Kidney (tissue), 14 donors: ENCODE results near the gene FBXO41. TPM values are rescaled to one million over a fixed set of nuclear protein-coding genes. Genes with fewer than 3 reads are reported as not detected.

Experiments used
- DNase-seq, 5 donors: peaks; one replicate each; pipeline ENCODE4 v3.0.0-alpha.2; 2013 to 2020
- FAIRE-seq: peaks from 2 replicates; lab custom pipeline; 2012; peaks lifted over from hg19 to GRCh38; lab: Jason Lieb, UNC
- H3K27ac ChIP-seq, 2 donors: one replicate each; pipeline ENCODE4 v1.7.0; 2013; ENCODE audit warnings: low read depth in 2 of 2, low read length in 2 of 2, inconsistent platforms in 1 of 2
- H3K27me3 ChIP-seq: one replicate; pipeline ENCODE4 v1.7.1; 2013; ENCODE audit warnings: low read length, inconsistent platforms; ENCODE audit not compliant: control insufficient read depth, insufficient read depth
- H3K36me3 ChIP-seq, 3 donors: one replicate each; pipeline versions ENCODE4 v1.7.0 to v1.7.1; 2013; ENCODE audit warnings: low read length in 3 of 3, control low read depth in 1 of 3, inconsistent platforms in 1 of 3; ENCODE audit not compliant: insufficient read depth in 3 of 3, control insufficient read depth in 2 of 3
- H3K4me1 ChIP-seq, 3 donors: one replicate each; pipeline versions ENCODE4 v1.7.0 to v1.7.1; 2013; ENCODE audit warnings: low read length in 3 of 3, inconsistent platforms in 1 of 3, low read depth in 1 of 3; ENCODE audit not compliant: control insufficient read depth in 2 of 3, insufficient read depth in 2 of 3
- H3K4me3 ChIP-seq, 3 donors: one replicate each; pipeline versions ENCODE4 v1.7.0 to v1.8.1; 2013; ENCODE audit warnings: low read length in 3 of 3, control low read depth in 1 of 3, inconsistent platforms in 1 of 3
- H3K9ac ChIP-seq, 3 donors: one replicate each; pipeline versions ENCODE4 v1.7.0 to v1.7.1; 2013; ENCODE audit warnings: low read length in 3 of 3, control low read depth in 1 of 3, inconsistent platforms in 1 of 3
- H3K9me3 ChIP-seq, 3 donors: one replicate each; pipeline versions ENCODE4 v1.7.0 to v1.7.1; 2013; ENCODE audit warnings: low read length in 3 of 3, control low read depth in 1 of 3, inconsistent platforms in 1 of 3; ENCODE audit not compliant: control insufficient read depth in 2 of 3, insufficient read depth in 1 of 3
- CTCF ChIP-seq: IDR thresholded peaks from 3 replicates; pipeline ENCODE4 v1.5.1; 2012; ENCODE audit warnings: mild to moderate bottlenecking, moderate library complexity, borderline replicate concordance; ENCODE audit not compliant: insufficient read depth; ENCODE audit errors: extremely low read depth
- intact Hi-C: fragments of 100-400 bp; cut with DNase I; formaldehyde crosslinking; loops from one replicate; pipeline ENCODE4 v1.11.1; 2022
- polyA plus RNA-seq: library from polyadenylated mRNA; stranded (reverse); fragments of 350-450 nt; fragmentation: Illumina TruSeq; extraction: RNeasy Lipid Tissue Mini Kit (QIAGEN cat#74804); gene quantifications from one replicate; pipeline ENCODE4 v1.2.3, GENCODE V29; 2014; ENCODE audit warnings: low read depth, low replicate concordance; ENCODE audit not compliant: insufficient read depth
- total RNA-seq: library from RNA; stranded (reverse); fragmentation: NEBNext Ultra II Directional; extraction: Animal tissue kit (Norgen Biotek cat#: 25700); gene quantifications from one replicate; pipeline ENCODE4 v1.2.1, GENCODE V29; 2021
- donor health status: control.
- donor health status: control.
- donor health status: control.
- donor health status: control.
- donor health status: control.
- donor health status: DM: yes; HTN: yes; CAD: no.
- donor health status: Normal renal cell carcinoma (clear cell type).

Gene FBXO41
- total and polyA plus RNA-seq, 2 donors from 2014 or later = 0.49 to 5.2 TPM

GRCh38 chr2:73301636-73302035, 17.4 kb upstream of the FBXO41 start:
- Histone ChIP-seq H3K27me3 (no peaks in the 10 kb centered on the region), H3K9me3 (no peaks in the 10 kb centered on the region), H3K4me3 (no peak overlapping the region), H3K9ac (no peak overlapping the region), H3K4me1 (no peaks in the 10 kb centered on the region), H3K36me3 (no peaks in the 10 kb centered on the region), H3K27ac (no peak overlapping the region)
- FAIRE-seq = no peak
- no peak for DNase-seq
- TF ChIP-seq CTCF = no peak
- intact Hi-C loops = no loop called here

GRCh38 chr2:73300926-73301325, 16.6 kb upstream of the FBXO41 start:
- intact Hi-C loops = no loop called here
- Histone ChIP-seq H3K9me3 (no peaks in the 10 kb centered on the region), H3K9ac (no peak overlapping the region), H3K4me1 (no peaks in the 10 kb centered on the region), H3K27ac (no peak overlapping the region), H3K27me3 (no peaks in the 10 kb centered on the region), H3K4me3 (no peak overlapping the region), H3K36me3 (no peaks in the 10 kb centered on the region)
- DNase-seq (no peak), FAIRE-seq (no peak)
- TF ChIP-seq CTCF = no peak

- FAIRE-seq (no peak), DNase-seq (no peak)
- TF ChIP-seq CTCF = no peak
- Histone ChIP-seq H3K27me3 (peaks cover 27% of the 10 kb centered on the region), H3K4me1 (no peaks in the 10 kb centered on the region), H3K4me3 (no peak overlapping the region), H3K9ac (no peak overlapping the region), H3K27ac (no peak overlapping the region), H3K36me3 (no peaks in the 10 kb centered on the region), H3K9me3 (no peaks in the 10 kb centered on the region)
- intact Hi-C loops = no loop called here
Measured at GRCh38 chr2:73297586-73297985, 13.3 kb upstream of the FBXO41 start.

- no peak for TF ChIP-seq CTCF
- H3K4me1 ChIP-seq = no peaks in the 10 kb centered on the region
- H3K27me3 ChIP-seq = peaks cover 29% of the 10 kb centered on the region
- peak in 1 of 5 donors; percentile 21 for DNase-seq
- no peak for FAIRE-seq
- no peak overlapping the region for H3K9ac ChIP-seq
- H3K36me3 ChIP-seq = no peaks in the 10 kb centered on the region
- no peaks in the 10 kb centered on the region for H3K9me3 ChIP-seq
- intact Hi-C loops = no loop called here
- H3K27ac ChIP-seq = no peak overlapping the region
- no peak overlapping the region for H3K4me3 ChIP-seq
Measured at GRCh38 chr2:73297151-73297559, 12.9 kb upstream of the FBXO41 start.
